ENCODE results near the gene NUP214. TPM values are rescaled to one million over a fixed set of nuclear protein-coding genes. Genes with fewer than 3 reads are reported as not detected.
"Not testable (repeated sequence)": the region's sequence is repeated elsewhere in the genome, so short reads cannot be mapped to it uniquely, and the experiment has no call there.

The NUP214 gene
- total RNA-seq, 1 donor from 2014 or later, result 32.6 TPM

- no peaks in the 10 kb centered on the region for H3K4me1 Mint-ChIP-seq (ENCODE audit: low read depth)
- TF ChIP-seq CTCF (IDR thresholded peaks at IDR 0.05), result no peak
- no peaks in the 10 kb centered on the region for H3K9me3 Mint-ChIP-seq (ENCODE audit: low read depth)
- no peak overlapping the region for H3K27ac Mint-ChIP-seq (ENCODE audit: unreplicated experiment)
- peaks cover 5% of the 10 kb centered on the region for H3K36me3 Mint-ChIP-seq (ENCODE audit: low read depth)
- DNase-seq (ENCODE audit: low spot score), result no peak
- no peak overlapping the region for H3K4me3 Mint-ChIP-seq (ENCODE audit: unreplicated experiment)
- H3K27me3 Mint-ChIP-seq (ENCODE audit: low read depth), result no peaks in the 10 kb centered on the region
Observed at GRCh38 chr9:131262327-131263032, 137.1 kb downstream of the NUP214 start.

- not testable (repeated sequence) for H3K27ac Mint-ChIP-seq (ENCODE audit: unreplicated experiment); H3K9me3 Mint-ChIP-seq (ENCODE audit: low read depth); H3K27me3 Mint-ChIP-seq (ENCODE audit: low read depth); H3K4me3 Mint-ChIP-seq (ENCODE audit: unreplicated experiment); DNase-seq (ENCODE audit: low spot score); H3K4me1 Mint-ChIP-seq (ENCODE audit: low read depth); H3K36me3 Mint-ChIP-seq (ENCODE audit: low read depth)
Observed at GRCh38 chr9:131263033-131263343, 137.6 kb downstream of the NUP214 start.

GRCh38 chr9:131263701-131264100 is 138.3 kb downstream of the NUP214 start:
- peaks cover 5% of the 10 kb centered on the region for H3K36me3 Mint-ChIP-seq (ENCODE audit: low read depth)
- TF ChIP-seq CTCF (IDR thresholded peaks at IDR 0.05), result no peak
- H3K4me1 Mint-ChIP-seq (ENCODE audit: low read depth), result no peaks in the 10 kb centered on the region
- H3K4me3 Mint-ChIP-seq (ENCODE audit: unreplicated experiment), result no peak overlapping the region
- H3K9me3 Mint-ChIP-seq (ENCODE audit: low read depth), result no peaks in the 10 kb centered on the region
- no peak overlapping the region for H3K27ac Mint-ChIP-seq (ENCODE audit: unreplicated experiment)
- H3K27me3 Mint-ChIP-seq (ENCODE audit: low read depth), result no peaks in the 10 kb centered on the region
- DNase-seq (ENCODE audit: low spot score), result no peak

GRCh38 chr9:131264231-131264630 is 138.8 kb downstream of the NUP214 start:
- H3K27me3 Mint-ChIP-seq (ENCODE audit: low read depth), result no peaks in the 10 kb centered on the region
- TF ChIP-seq CTCF (IDR thresholded peaks at IDR 0.05), result no peak
- DNase-seq (ENCODE audit: low spot score), result no peak
- no peak overlapping the region for H3K27ac Mint-ChIP-seq (ENCODE audit: unreplicated experiment)
- H3K9me3 Mint-ChIP-seq (ENCODE audit: low read depth), result no peaks in the 10 kb centered on the region
- H3K4me3 Mint-ChIP-seq (ENCODE audit: unreplicated experiment), result no peak overlapping the region
- no peaks in the 10 kb centered on the region for H3K4me1 Mint-ChIP-seq (ENCODE audit: low read depth)
- peaks cover 5% of the 10 kb centered on the region for H3K36me3 Mint-ChIP-seq (ENCODE audit: low read depth)

GRCh38 chr9:131266266-131267229 is 141.2 kb downstream of the NUP214 start:
- H3K9me3 Mint-ChIP-seq (ENCODE audit: low read depth), result no peaks in the 10 kb centered on the region
- DNase-seq (ENCODE audit: low spot score), result no peak
- no peak overlapping the region for H3K4me3 Mint-ChIP-seq (ENCODE audit: unreplicated experiment)
- TF ChIP-seq CTCF (IDR thresholded peaks at IDR 0.05), result no peak
- H3K4me1 Mint-ChIP-seq (ENCODE audit: low read depth), result no peaks in the 10 kb centered on the region
- no peak overlapping the region for H3K27ac Mint-ChIP-seq (ENCODE audit: unreplicated experiment)
- H3K27me3 Mint-ChIP-seq (ENCODE audit: low read depth), result no peaks in the 10 kb centered on the region
- no peaks in the 10 kb centered on the region for H3K36me3 Mint-ChIP-seq (ENCODE audit: low read depth)
